NCI-H345 treated with DMSO at 0.1 percent for 48 hours (cell line): ENCODE measurements around the gene FAM171A2.
"Not testable (repeated sequence)": the region's sequence is repeated elsewhere in the genome, so short reads cannot be mapped to it uniquely, and the experiment has no call there.

Source experiments
- DNase-seq: peaks from one replicate; lab custom pipeline; 2025; ENCODE audit not compliant: unreplicated experiment; lab: John Stamatoyannopoulos, UW

The FAM171A2 gene

GRCh38 chr17:44348234-44348987 is 15.2 kb downstream of the FAM171A2 start:
- DNase-seq = no peak

DNA sequence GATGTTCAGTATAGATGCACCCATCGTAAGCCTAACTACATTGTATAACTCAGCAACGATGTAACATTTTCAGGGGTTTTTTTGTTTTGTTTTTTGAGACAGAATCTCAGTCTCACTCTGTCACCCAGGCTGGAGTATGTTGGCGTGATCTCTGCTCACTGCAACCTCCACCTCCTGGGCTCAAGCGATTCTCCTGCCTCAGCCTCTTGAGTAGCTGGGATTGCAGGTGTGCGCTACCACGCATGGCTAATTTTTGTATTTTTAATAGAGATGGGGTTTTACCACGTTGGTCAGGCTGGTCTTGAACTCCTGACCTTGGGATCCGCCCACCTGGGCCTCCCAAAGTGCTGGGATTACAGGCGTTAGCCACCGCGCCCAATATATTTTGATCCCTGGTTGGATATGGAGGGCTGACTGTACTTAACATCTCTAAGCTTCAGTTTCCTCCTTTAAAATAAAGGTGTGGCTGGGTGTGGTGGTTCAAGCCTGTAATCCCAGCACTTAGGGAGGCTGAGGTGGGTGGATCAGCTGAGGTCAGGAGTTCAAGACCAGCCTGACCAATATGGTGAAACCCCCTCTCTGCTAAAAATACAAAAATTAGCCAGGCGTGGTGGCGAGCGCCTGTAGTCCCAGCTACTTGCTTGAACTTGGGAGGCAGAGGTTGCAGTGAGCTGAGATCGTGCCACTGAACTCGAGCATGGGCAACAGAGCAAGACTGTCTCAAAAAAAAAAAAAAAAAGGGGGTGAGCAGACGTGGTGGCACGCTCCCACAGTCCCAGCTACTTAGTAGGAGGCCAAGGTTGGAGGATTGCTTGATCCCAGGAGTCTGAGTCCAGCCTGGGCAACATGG is 16.2 kb downstream of the FAM171A2 start:
- DNase-seq = not testable (repeated sequence)

DNA sequence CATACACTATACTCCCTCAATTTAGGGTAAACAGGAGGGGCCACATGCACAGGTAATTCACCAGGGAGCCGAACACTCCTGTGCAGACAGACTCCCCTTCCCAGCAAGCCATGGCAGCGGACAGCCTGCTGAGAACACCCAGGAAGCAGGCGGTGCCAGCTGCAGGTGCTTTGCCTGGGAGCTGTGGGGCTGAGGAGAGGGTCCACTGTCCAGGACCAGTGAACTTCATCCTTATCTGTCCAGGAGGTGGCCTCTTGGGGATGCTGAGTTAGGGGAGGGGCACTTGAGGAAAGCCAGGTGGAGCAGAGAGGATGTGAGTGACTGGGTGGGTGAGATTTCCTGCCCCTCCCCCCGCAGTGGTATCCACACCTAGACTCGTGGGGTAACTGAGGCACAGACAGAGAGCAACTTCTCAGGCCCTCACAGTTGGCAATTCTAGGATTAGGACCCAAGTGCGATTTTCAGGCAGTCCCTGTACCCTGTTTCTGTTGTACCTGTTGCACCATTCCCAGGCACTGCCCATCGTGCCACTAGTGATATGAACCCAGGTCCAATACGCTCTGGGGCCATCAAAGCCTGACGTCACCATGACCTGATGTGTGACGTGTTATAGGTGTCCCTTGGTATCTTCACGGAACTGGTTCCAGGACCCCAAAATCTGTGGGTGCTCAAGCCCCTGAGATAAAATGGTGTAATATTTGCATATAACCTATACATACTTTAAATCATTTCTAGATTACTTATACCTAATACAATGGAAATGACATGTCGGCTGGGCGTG is 17.4 kb downstream of the FAM171A2 start:
- no peak for DNase-seq

DNA sequence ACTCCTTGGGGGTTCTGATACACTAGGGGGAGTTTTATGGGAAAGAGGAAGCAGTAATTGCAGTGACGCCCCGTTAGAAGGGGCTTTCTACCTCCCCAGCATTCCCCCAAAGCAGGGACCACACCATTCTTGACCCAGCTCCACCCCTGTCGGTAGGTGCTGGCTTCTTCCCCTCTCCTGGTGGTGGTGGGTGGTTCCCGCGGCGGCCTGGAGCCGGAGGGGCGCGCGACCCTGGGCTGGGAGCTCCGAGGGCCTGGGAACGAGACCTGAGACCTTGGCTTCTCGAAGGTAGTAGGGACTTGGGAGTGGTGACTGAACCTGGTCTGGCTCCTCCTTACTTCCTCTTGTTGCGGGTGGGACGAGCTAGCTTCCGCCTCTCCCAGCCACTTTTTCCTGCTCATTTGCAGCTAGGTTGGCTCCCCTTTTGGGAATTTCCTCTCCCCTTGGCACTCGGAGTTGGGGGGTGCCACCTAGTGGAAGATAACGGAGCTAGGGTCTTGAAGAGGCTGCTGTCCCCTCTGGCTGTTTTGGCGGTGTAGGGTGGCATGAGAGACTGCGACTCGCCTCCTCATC is 18.1 kb downstream of the FAM171A2 start:
- DNase-seq = peak; percentile 27

DNA sequence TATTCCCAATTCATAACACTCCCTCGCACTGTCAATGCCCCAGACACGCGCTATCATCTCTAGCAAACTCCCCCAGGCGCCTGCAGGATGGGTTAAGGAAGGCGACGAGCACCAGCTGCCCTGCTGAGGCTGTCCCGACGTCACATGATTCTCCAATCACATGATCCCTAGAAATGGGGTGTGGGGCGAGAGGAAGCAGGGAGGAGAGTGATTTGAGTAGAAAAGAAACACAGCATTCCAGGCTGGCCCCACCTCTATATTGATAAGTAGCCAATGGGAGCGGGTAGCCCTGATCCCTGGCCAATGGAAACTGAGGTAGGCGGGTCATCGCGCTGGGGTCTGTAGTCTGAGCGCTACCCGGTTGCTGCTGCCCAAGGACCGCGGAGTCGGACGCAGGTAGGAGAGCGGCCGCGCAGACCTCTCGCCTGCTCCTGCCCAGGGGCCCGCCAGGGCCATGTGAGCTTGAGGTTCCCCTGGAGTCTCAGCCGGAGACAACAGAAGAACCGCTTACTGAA is 18.7 kb downstream of the FAM171A2 start, which contains the start of gene GRN:
TSS of gene GRN (plus strand) at position 364 of the 515 bp plus-strand sequence. CDS start 3,863 bp downstream, outside the sequence.
- peak; percentile 97 for DNase-seq

DNA sequence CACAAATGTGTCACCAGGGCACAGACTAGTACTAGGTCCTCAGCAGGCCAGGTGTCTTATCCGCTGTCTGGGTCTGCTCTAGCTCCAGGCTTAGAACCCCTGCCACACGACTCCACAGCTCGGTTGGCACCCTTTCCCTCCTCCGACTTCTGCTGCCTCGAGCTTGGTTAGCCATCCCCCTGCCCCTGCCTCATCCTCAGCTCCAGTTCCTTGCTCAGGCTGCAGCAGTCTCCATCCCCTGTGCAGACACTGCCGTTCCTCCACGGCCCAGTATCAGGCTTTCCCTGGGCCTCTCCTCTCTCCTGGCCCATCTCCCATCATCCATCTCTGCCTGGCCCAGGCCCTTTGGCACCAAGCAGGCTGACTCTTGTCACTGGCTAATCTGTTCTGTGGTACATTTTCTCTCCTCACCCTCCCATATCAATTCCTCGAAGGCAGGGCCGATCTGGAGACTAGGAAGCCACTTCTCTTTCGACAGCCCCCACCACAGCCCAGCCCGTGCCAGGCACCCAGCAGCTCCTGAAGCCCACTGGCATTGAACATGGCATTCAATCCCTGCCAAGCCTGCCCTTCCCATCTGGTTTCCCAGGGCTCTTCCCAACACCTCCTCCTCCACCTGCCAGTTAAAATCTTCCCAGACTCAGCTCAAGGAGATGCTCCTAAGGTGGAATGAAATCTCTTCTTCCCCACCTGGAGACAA is 20.0 kb downstream of the FAM171A2 start:
- no peak for DNase-seq

DNA sequence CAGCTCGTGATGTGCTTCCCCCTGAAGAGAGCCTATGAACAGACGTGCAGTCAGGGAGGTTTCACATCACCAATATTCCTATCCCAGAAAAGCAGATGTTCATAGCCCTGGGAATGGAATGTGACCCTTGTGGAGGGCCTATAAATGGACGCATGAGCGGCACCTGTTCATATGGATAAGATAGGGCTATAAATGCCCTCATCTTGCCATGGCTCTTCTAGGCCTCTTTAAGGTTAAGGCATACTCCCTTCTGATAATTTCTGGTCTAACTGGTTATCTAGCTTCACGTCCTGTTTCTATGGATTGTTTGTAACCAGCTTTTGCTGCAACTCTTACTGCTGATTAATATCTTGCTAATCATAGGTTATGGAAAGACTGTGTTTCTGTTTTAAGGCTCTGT is 23.1 kb downstream of the FAM171A2 start:
- DNase-seq = not testable (repeated sequence)

DNA sequence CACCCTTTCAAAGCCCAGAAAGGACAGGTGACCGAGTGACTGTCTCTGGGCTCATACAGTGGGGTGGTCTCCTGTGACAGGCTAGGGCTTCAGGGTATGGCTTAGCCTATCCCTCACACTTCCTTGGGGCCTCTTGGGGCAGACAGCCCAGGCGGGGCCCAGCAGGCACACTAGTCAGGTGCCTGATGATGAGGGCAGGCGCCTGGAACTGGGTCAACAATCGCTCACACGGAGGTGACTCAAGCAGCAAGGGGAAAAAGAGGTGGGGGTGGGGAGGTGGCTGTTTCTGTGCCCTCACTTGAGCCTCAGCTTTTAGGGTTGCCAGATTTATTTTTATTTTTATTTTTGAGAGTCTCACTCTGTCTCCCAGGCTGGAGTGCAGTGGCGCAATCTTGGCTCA is 25.0 kb downstream of the FAM171A2 start:
- no peak for DNase-seq

DNA sequence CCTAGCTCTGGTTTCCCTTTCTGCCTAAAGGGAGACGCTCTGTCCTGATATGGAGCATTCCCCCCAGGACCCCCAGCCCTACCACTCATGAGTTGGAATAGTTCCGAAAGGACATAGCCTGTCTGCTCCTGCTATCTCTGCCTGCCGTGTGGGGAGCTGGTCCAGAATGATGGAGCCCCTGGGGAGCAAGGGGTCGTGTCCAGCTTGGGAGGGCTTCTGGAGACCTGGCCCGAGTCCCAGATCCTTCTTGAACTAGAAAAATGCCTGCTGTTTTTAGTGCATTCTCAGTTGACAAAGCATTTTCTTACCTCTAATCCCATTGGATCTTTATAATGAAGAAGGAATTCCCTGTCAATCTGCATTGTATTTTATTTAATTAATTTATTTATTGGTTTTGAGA is 27.7 kb downstream of the FAM171A2 start:
- no peak for DNase-seq

- DNase-seq = no peak
Measured at GRCh38 chr17:44335564-44335963, 28.1 kb downstream of the FAM171A2 start.

- no peak for DNase-seq
Measured at GRCh38 chr17:44334727-44335126, 28.9 kb downstream of the FAM171A2 start.

- DNase-seq = no peak
Measured at GRCh38 chr17:44334315-44334714, 29.3 kb downstream of the FAM171A2 start.

- DNase-seq = no peak
Measured at GRCh38 chr17:44333371-44333770, 30.3 kb downstream of the FAM171A2 start.

DNA sequence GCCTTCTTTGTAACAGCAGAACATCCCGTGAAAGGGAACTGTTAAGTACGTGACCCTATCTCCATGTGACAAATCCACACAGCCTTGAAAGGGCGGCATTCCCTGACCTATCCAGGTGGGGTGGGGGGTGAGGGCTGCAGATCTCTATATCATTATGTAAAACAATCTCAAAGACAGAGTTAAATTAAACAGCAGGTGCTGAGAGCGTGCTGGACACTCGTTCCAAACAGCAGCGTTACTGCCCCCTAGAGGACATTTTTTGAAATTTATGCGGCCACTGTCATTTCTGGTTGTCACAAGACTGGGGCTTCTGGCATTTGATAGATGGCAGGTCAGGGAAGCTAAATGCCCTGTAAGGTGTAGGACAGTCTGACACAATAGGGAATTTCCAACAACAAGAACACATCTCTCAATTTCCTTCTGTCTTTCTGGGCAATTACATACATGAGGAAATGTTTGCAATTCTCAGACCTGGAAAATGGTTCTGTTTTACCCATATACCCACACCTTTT is 32.3 kb downstream of the FAM171A2 start:
- DNase-seq = peak; percentile 53

DNA sequence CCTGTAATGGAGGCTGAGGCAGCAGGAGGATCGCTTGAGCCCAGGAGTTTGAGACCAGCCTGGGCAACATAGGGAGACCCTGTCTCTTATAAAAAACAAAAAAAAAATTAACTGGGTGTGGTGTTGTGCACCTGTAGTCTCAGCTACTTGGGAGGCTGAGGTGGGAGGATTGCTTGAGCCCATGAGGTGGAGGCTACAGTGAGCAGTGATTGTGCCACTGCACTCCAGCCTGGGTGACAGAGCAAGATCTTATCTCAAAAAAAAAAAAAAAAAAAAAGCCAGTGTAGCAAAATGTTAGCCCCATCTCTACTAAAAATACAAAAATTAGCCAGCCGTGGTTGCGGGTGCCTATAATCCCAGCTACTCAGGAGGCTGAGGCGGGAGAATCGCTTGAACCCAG is 33.4 kb downstream of the FAM171A2 start:
- not testable (repeated sequence) for DNase-seq

DNA sequence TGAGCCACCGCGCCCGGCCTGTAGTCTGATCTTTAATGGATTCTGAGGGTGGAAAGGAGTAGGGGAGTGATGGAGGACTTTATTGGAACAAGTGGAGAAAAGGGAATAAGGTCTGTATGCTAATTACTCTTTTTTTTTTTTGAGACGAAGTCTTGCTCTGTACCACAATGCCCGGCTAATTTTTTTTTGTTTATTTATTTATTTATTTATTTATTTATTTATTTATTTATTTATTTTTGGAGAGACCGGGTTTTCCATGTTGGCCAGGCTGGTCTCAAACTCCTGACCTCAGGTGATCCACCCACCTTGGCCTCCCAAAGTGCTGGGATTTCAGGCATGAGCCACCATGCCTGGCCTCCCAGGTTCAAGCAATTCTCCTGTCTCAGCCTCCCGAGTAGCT is 34.1 kb downstream of the FAM171A2 start:
- DNase-seq = not testable (repeated sequence)

DNA sequence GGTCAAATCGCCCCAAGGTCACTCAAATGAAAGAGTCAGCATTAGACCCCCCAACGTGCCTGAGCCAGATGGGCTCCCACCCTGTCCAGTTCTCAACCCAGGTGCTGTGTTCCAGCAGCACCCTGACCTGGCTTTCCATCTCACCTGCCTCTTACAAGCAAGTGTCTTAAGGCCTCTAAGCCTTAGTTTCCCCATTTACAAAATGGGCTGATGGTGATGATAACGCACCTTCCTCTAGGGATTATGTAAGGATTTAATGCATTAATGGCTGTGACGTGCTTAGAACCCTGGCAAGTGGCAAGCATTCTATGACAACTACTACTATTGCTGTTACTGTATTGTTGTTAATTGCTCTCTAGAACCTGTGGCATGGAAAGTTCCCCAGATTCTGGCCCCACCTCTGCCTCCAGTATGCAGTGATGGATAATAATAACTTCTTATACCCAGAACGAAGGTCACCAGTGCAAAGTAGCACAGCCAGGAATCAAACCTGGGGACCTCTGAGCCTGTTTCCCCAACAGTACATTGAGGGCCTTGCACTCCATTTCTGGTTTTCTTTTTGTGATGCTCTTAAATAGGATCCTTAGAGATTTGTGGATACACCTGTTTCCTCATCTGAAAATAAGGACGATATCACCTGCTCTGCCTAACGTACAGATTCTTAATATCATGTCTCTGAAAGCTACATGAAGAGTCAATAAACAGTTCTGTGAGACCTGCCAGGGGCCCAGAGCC is 35.8 kb downstream of the FAM171A2 start:
- no peak for DNase-seq

GRCh38 chr17:44326861-44327444 is 36.7 kb downstream of the FAM171A2 start:
- DNase-seq = peak; percentile 92
